HepG2 (cell line): ENCODE results near the gene ADAMTS2. TPM values are rescaled to one million over a fixed set of nuclear protein-coding genes. Genes with fewer than 3 reads are reported as not detected.

Experiments
- ATAC-seq: fragments of 200-7000 bp; cut with Tn5 transposase; 3 replicates; pipeline ENCODE4 v1.9.1; 2020; ENCODE audit warnings: mild to moderate bottlenecking, moderate library complexity
- BruUV-seq: library from RNA; stranded (reverse); fragments of 400-500 nt; replicated peaks from 2 replicates; lab custom pipeline; 2021; lab: Mats Ljungman, UMichigan
- CTCF ChIA-PET: fragments of 300-600 bp; formaldehyde crosslinking; extraction: SDS; loops from one replicate; lab custom pipeline; 2021; ENCODE audit warnings: low total read pairs, inconsistent platforms, low intra/inter-chr PET ratio; lab: Yijun Ruan, JAX
- POLR2A ChIA-PET: fragments of 350-600 bp; sonication (Branson Sonifier 250); formaldehyde crosslinking; loops from one replicate; lab custom pipeline; 2020; ENCODE audit warnings: antibody characterized with exemption, inconsistent platforms; lab: Yijun Ruan, JAX
- DNase-seq: peaks from one replicate; pipeline ENCODE4 v3.0.0-alpha.2; 2015; ENCODE audit warnings: low spot score
- FAIRE-seq: peaks from 3 replicates; lab custom pipeline; 2011; peaks lifted over from hg19 to GRCh38; lab: Jason Lieb, UNC
- H2AFZ ChIP-seq: one replicate; pipeline ENCODE4 v1.6.1; 2011; ENCODE audit warnings: low read length, inconsistent platforms
- H3K27ac ChIP-seq: fragments of 300-600 bp; 3 replicates; pipeline ENCODE4 v1.8.0; 2011; ENCODE audit warnings: mixed run types, mild to moderate bottlenecking, mixed read lengths, low read length, inconsistent platforms; ENCODE audit not compliant: insufficient read depth; ENCODE audit errors: extremely low read length
- H3K27me3 ChIP-seq, 2 experiments: fragments of 200-600 bp in 1 of 2; 2 replicates in 1 of 2; 3 replicates in 1 of 2; pipeline versions ENCODE4 v1.6.0 to v1.8.0; 2011; ENCODE audit warnings: low read length in 2 of 2, mild to moderate bottlenecking in 2 of 2, moderate library complexity in 2 of 2, inconsistent platforms in 1 of 2; ENCODE audit not compliant: insufficient read depth in 2 of 2, control insufficient read depth in 1 of 2
- H3K36me3 ChIP-seq, 2 experiments: fragments of 200-600 bp in 1 of 2; replicated peaks in 1 of 2; 2 replicates in 1 of 2; 3 replicates in 1 of 2; pipeline versions ENCODE4 v1.5.1 to v1.8.0; 2011; ENCODE audit warnings: low read length in 2 of 2, inconsistent platforms in 1 of 2; ENCODE audit not compliant: insufficient read depth in 2 of 2, control insufficient read depth in 1 of 2
- H3K4me1 ChIP-seq: 2 replicates; pipeline ENCODE4 v1.5.1; 2012; ENCODE audit warnings: low read length, inconsistent platforms; ENCODE audit not compliant: insufficient read depth
- H3K4me2 ChIP-seq: 2 replicates; pipeline ENCODE4 v1.6.0; 2011; ENCODE audit warnings: low read depth, low read length, inconsistent platforms
- H3K4me3 ChIP-seq, 3 experiments: fragments of 200-600 bp in 1 of 3; sonication (generic), shearing (Covaris generic) in 1 of 3; replicated peaks in 1 of 3; 2 replicates each; pipeline ENCODE4 v1.5.1; 2011 to 2016; ENCODE audit warnings: low read length in 3 of 3, inconsistent platforms in 2 of 3, low read depth in 2 of 3, mild to moderate bottlenecking in 2 of 3, control low read depth in 1 of 3, mixed read lengths in 1 of 3; ENCODE audit not compliant: insufficient read depth in 1 of 3
- H3K79me2 ChIP-seq: one replicate; pipeline ENCODE4 v1.6.1; 2011; ENCODE audit warnings: low read length, inconsistent platforms; ENCODE audit not compliant: insufficient read depth
- H3K9ac ChIP-seq: 2 replicates; pipeline ENCODE4 v1.6.0; 2011; ENCODE audit warnings: mild to moderate bottlenecking, low read depth, low read length, inconsistent platforms; ENCODE audit not compliant: insufficient read depth
- H3K9me3 ChIP-seq: 2 replicates; pipeline ENCODE4 v1.5.1; 2012; ENCODE audit warnings: mild to moderate bottlenecking, low read length
- H4K20me1 ChIP-seq: 2 replicates; pipeline ENCODE4 v1.6.0; 2011; ENCODE audit warnings: inconsistent platforms, mild to moderate bottlenecking, low read length, moderate library complexity; ENCODE audit not compliant: insufficient read depth
- EP300 ChIP-seq, 3 experiments: sonication (generic) in 1 of 3; formaldehyde crosslinking in 1 of 3; IDR thresholded peaks; 2 replicates each; pipeline versions ENCODE4 v1.5.1 to v1.6.1; 2011 to 2020; ENCODE audit warnings: low read depth in 2 of 3, low read length in 2 of 3, borderline replicate concordance in 1 of 3, improper control_type of control experiment in 1 of 3, mild to moderate bottlenecking in 1 of 3, missing genetic modification reagents in 1 of 3, moderate library complexity in 1 of 3
- ESRRA ChIP-seq: sonication (generic); formaldehyde crosslinking; IDR thresholded peaks from 2 replicates; pipeline ENCODE4 v1.5.1; 2020; ENCODE audit warnings: mild to moderate bottlenecking, low read depth, missing genetic modification reagents
- HIVEP1 ChIP-seq: sonication (generic); formaldehyde crosslinking; IDR thresholded peaks from 2 replicates; pipeline ENCODE4 v1.4.0; 2020; ENCODE audit warnings: mild to moderate bottlenecking, missing genetic modification reagents
- KDM4B ChIP-seq: sonication (generic); formaldehyde crosslinking; IDR thresholded peaks from 2 replicates; pipeline ENCODE4 v1.4.0; 2020; ENCODE audit warnings: missing genetic modification reagents
- NCOA5 ChIP-seq: sonication (generic); formaldehyde crosslinking; IDR thresholded peaks from 2 replicates; pipeline ENCODE4 v1.4.0; 2020; ENCODE audit warnings: missing genetic modification reagents
- POLR2AphosphoS5 ChIP-seq: IDR thresholded peaks from 2 replicates; pipeline ENCODE4 v1.6.1; 2012; ENCODE audit warnings: low read depth, low read length
- RFX1 ChIP-seq: fragments of 450-650 bp; IDR thresholded peaks from 2 replicates; pipeline ENCODE4 v1.6.1; 2017
- ZNF234 ChIP-seq: sonication (generic); formaldehyde crosslinking; conservative IDR thresholded peaks from 2 replicates; pipeline ENCODE4 v1.5.1; 2020; ENCODE audit warnings: mild to moderate bottlenecking, missing genetic modification reagents
- ZNF274 ChIP-seq: sonication (generic); formaldehyde crosslinking; IDR thresholded peaks from 2 replicates; pipeline ENCODE4 v1.5.1; 2020; ENCODE audit warnings: mild to moderate bottlenecking, missing genetic modification reagents
- ZNF562 ChIP-seq: sonication (generic); formaldehyde crosslinking; IDR thresholded peaks from 2 replicates; pipeline ENCODE4 v1.8.0; 2022; ENCODE audit warnings: missing genetic modification reagents, borderline replicate concordance
- WGBS: methylation state at CpG from one replicate; pipeline ENCODE4 v1.1.6; 2017; ENCODE audit warnings: low lambda C conversion rate; 5-methylcytosine and 5-hydroxymethylcytosine counted together
- in situ Hi-C: cut with HindIII; loops from 2 replicates; pipeline ENCODE4 v1.10.0; 2017; ENCODE audit warnings: low pct_unique_long_range_greater_than_20kb; ENCODE audit not compliant: extremely low pct_ligation_motif_present
- intact Hi-C: fragments of 100-400 bp; cut with micrococcal nuclease; formaldehyde crosslinking; loops from one replicate; pipeline ENCODE4 v1.10.0; 2022; ENCODE audit not compliant: unreplicated experiment
- polyA plus RNA-seq, 8 experiments: library from polyadenylated mRNA; depleted of rRNA in 3 of 8; stranded (reverse) in 7 of 8; unstranded in 1 of 8; fragments of >200 nt; fragmentation: Illumina TruSeq in 4 of 8; extraction: Trizol in 4 of 8; gene quantifications; 2 replicates each; pipeline versions ENCODE4 v1.2.1 to v1.2.3, GENCODE V29; 2011 to 2016; ENCODE audit warnings: low read depth in 4 of 8, missing spikeins in 1 of 8, mixed read lengths in 1 of 8; ENCODE audit not compliant: insufficient read depth in 1 of 8
- total RNA-seq, 5 experiments: library from RNA; depleted of rRNA; stranded (reverse); fragments of >200 nt; fragmentation: Illumina TruSeq; extraction: Trizol; gene quantifications; 2 replicates each; pipeline ENCODE4 v1.2.3, GENCODE V29; 2016; ENCODE audit warnings: low read depth in 1 of 5
- TF ChIP-seq, protein P1 (sequence below): sonication (generic); formaldehyde crosslinking; IDR thresholded peaks from 2 replicates; pipeline ENCODE4 v1.4.0; 2020; ENCODE audit warnings: mild to moderate bottlenecking, missing genetic modification reagents

Gene ADAMTS2
- total and polyA plus RNA-seq, 2 of the 13 experiments (the other 11 are each of a cell fraction or from before 2014, with no cell fraction given) = 0.24 to 3.5 TPM

DNA sequence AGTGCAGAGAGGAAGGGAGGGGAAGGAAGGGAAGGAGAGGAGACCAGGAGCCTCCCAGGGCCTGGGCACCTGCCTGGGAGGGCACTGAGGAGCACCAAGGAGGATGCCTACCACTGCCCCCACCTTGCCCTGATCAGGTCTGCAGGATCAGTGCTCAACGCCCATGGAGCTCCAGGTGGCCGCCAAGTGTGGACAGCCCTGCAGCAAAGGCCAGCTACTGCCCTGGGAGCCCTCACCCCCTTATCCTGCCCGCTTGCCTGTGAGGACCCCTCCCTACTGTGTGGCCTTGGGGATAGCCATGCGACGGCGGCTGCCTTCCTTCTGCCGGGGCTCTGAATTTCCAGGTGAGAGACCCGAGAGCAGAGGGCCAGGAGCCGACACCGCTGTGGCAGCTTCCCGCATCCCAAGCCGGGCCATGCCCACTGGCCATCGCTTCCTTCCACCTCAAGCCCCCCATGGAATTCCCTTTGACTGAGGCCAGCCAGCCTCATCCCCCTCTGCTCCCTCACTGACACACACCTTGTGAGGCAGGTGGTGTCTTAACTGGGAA is 12.4 kb downstream of the ADAMTS2 start (continued):
- TF ChIP-seq EP300 (IDR thresholded peaks at IDR 0.05; ENCODE audit: low read depth in 2 of 2, low read length in 2 of 2) (no peak), EP300 (CRISPR knock-in tag; IDR thresholded peaks at IDR 0.05; ENCODE audit: borderline replicate concordance) (no peak), NCOA5 (CRISPR knock-in tag) (no peak), KDM4B (CRISPR knock-in tag) (no peak)

DNA sequence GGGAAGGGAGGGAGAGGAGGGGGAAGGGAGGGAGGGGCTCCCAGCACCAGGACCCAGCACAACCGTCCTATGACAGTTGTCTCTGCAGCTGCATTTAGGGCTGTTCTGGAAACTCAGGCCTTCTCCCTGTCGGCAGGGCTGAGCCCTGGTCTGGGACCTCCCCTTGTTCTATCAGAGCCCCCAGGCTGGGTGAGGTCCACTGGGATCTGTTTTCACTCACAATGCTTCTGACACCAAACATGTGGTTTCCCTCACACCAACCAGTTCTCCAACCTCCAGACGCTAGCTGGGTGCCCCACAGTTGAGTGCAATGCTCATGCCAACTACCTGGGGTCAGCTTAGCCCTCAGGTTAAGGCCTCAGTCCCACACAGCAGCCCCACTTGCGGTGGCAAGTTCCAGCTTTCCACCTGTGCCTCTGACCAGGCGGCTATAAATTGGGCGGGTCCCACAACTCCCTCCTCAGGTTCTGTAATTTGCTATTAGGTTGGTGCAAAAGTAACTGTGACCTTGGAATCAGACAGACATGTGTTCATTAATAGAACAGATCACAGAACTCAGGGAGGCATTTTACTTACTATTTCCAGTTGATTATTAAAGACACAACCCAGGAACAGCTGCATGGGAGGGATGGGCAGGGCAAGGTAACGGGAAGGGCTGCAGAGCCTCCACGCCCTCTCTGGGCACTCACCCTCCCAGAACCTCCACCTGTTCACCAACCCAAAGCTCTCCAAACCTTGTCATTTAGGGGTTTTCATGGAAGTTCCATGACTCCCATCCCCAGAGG is 13.5 kb downstream of the ADAMTS2 start:
- ATAC-seq (no peak), DNase-seq (no peak), FAIRE-seq (no peak)
- no TSS peak for BruUV-seq
- H3K9me3 ChIP-seq = no peaks in the 10 kb centered on the region
- WGBS = 6% methylated on average over 5 of the region's 8 CpGs
- H3K4me1 ChIP-seq = no peaks in the 10 kb centered on the region
- no peak overlapping the region for H2AFZ ChIP-seq
- intact Hi-C loops = no loop called here
- no peak overlapping the region for H3K4me3 ChIP-seq
- H3K36me3 ChIP-seq = no peaks in the 10 kb centered on the region
- ChIA-PET POLR2A (no interaction called here), CTCF (no interaction called here)
- no peak overlapping the region for H3K9ac ChIP-seq
- TF ChIP-seq ZNF234 (CRISPR knock-in tag) = no peak
- TF ChIP-seq RFX1 = no peak
- no peak for TF ChIP-seq ESRRA (CRISPR knock-in tag)
- TF ChIP-seq ZNF562 (CRISPR knock-in tag) = no peak
- TF ChIP-seq ZNF274 (CRISPR knock-in tag) = no peak
- TF ChIP-seq, protein P1, sequence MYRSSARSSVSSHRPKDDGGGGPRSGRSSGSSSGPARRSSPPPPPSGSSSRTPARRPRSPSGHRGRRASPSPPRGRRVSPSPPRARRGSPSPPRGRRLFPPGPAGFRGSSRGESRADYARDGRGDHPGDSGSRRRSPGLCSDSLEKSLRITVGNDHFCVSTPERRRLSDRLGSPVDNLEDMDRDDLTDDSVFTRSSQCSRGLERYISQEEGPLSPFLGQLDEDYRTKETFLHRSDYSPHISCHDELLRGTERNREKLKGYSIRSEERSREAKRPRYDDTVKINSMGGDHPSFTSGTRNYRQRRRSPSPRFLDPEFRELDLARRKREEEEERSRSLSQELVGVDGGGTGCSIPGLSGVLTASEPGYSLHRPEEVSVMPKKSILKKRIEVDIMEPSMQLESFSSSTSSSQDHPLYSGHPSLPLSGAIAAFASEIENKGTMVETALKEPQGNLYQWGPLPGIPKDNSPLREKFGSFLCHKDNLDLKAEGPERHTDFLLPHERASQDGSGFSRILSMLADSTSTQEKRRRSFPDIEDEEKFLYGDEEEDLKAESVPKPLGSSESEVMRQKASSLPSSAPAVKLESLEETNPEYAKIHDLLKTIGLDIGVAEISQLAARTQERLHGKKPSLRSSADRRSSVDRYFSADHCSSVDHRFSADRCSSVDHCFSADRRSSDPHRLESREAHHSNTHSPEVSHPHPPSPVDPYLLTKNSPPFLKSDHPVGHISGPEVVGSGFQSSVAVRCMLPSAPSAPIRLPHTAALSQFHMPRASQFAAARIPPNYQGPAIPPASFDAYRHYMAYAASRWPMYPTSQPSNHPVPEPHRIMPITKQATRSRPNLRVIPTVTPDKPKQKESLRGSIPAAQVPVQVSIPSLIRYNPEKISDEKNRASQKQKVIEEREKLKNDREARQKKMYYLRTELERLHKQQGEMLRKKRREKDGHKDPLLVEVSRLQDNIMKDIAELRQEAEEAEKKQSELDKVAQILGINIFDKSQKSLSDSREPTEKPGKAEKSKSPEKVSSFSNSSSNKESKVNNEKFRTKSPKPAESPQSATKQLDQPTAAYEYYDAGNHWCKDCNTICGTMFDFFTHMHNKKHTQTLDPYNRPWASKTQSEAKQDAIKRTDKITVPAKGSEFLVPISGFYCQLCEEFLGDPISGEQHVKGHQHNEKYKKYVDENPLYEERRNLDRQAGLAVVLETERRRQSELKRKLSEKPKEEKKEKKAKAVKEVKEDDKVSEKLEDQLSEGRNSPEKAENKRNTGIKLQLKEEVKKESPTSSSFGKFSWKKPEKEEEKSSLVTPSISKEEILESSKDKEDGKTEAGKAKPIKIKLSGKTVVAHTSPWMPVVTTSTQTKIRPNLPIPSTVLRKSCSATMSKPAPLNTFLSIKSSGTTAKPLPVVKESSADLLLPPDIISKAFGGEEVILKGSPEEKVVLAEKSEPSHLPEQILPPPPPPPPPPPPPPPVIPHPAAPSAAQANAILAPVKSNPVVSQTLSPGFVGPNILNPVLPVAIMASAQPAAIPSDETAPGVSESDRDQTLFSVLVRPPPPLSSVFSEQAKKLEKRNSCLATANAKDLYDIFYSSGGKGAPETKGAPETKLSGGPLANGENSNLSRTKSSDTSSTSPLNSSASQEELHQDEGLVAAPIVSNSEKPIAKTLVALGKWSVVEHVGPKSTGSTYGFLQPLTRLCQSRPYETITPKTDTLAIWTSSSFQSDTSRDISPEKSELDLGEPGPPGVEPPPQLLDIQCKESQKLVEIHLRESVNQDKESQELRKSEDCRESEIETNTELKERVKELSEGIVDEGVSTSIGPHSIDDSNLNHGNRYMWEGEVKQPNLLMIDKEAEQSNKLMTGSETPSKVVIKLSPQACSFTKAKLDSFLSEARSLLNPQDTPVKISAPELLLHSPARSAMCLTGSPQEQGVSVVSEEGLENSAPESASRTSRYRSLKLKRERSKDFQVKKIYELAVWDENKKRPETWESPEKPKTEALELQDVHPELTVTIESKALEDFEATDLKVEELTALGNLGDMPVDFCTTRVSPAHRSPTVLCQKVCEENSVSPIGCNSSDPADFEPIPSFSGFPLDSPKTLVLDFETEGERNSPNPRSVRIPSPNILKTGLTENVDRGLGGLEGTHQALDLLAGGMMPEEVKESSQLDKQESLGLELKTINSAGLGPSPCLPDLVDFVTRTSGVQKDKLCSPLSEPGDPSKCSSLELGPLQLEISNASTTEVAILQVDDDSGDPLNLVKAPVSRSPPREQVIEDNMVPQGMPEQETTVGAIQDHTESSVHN (CRISPR knock-in tag) = no peak
- no peak for TF ChIP-seq HIVEP1 (CRISPR knock-in tag)
- TF ChIP-seq POLR2AphosphoS5 = no peak
- no peak overlapping the region for H3K27ac ChIP-seq
- in situ Hi-C loops = no loop called here
- no peaks in the 10 kb centered on the region for H4K20me1 ChIP-seq
- no peaks in the 10 kb centered on the region for H3K79me2 ChIP-seq
- H3K4me2 ChIP-seq = no peak overlapping the region
- H3K27me3 ChIP-seq = peaks cover 0 to 30% of the 10 kb centered on the region in 2 experiments; a peak in 3 of 5 replicates
